Stimulated activated CD4-positive, alpha-beta T cell treated with anti-CD3 and anti-CD28 coated beads, TNF-alpha, amount 100 ng/mL, for 48 hours (primary cell): ENCODE results near the gene DNAH12.
"Not testable (repeated sequence)": the region's sequence is repeated elsewhere in the genome, so short reads cannot be mapped to it uniquely, and the experiment has no call there.

Experiments
- DNase-seq, 3 donors: peaks; one replicate each; pipeline ENCODE4 v3.0.0-alpha.2; 2020; ENCODE audit warnings: low read depth in 3 of 3

The DNAH12 gene

GRCh38 chr3:57402675-57403074 lies 141.5 kb downstream of the DNAH12 start:
- no peak for DNase-seq

- DNase-seq, result peak; percentile 24 to 64 (median 38)
These were observed 146.7 kb downstream of the DNAH12 start for GRCh38 chr3:57397175-57398026.

GRCh38 chr3:57393977-57394376 lies 150.2 kb downstream of the DNAH12 start:
- DNase-seq, result no peak

- DNase-seq, result no peak
These were observed 152.4 kb downstream of the DNAH12 start for GRCh38 chr3:57391767-57392166.

- no peak for DNase-seq
These were observed 154.9 kb downstream of the DNAH12 start for GRCh38 chr3:57389271-57389670.

GRCh38 chr3:57386307-57386706 lies 157.8 kb downstream of the DNAH12 start:
- no peak for DNase-seq

- no peak for DNase-seq
These were observed 158.6 kb downstream of the DNAH12 start for GRCh38 chr3:57385498-57385897.

GRCh38 chr3:57383838-57384237 lies 160.3 kb downstream of the DNAH12 start:
- no peak for DNase-seq

- DNase-seq, result no peak
These were observed 160.7 kb downstream of the DNAH12 start for GRCh38 chr3:57383406-57383805.

GRCh38 chr3:57382933-57383332 lies 161.2 kb downstream of the DNAH12 start:
- no peak for DNase-seq

GRCh38 chr3:57370341-57370740 lies 173.8 kb downstream of the DNAH12 start:
- DNase-seq, result no peak

GRCh38 chr3:57365089-57365488 lies 179.1 kb downstream of the DNAH12 start:
- not testable (repeated sequence) for DNase-seq

GRCh38 chr3:57356275-57356674 lies 187.9 kb downstream of the DNAH12 start:
- DNase-seq, result not testable (repeated sequence)

- no peak for DNase-seq
These were observed 189.4 kb downstream of the DNAH12 start for GRCh38 chr3:57354768-57355167.

GRCh38 chr3:57350271-57350670 lies 193.9 kb downstream of the DNAH12 start:
- no peak for DNase-seq

GRCh38 chr3:57339071-57339642 lies 205.0 kb downstream of the DNAH12 start:
- DNase-seq, result not testable (repeated sequence)

GRCh38 chr3:57338272-57339070 lies 205.7 kb downstream of the DNAH12 start:
- DNase-seq, result not testable (repeated sequence)

- no peak for DNase-seq
These were observed 208.7 kb downstream of the DNAH12 start for GRCh38 chr3:57335283-57335938.

- DNase-seq, result no peak
These were observed 213.0 kb downstream of the DNAH12 start for GRCh38 chr3:57331078-57331610.

- not testable (repeated sequence) for DNase-seq
These were observed 217.6 kb downstream of the DNAH12 start for GRCh38 chr3:57326498-57326897.

GRCh38 chr3:57314204-57314603 lies 229.9 kb downstream of the DNAH12 start:
- no peak for DNase-seq
